Left cardiac atrium (tissue), 4 donors: Measurements from ENCODE around the gene CDC6. TPM values are rescaled to one million over a fixed set of nuclear protein-coding genes. Genes with fewer than 3 reads are reported as not detected.

Source experiments
- ATAC-seq, 2 donors: fragments of 200-7000 bp; cut with Tn5 transposase; one replicate each; pipeline ENCODE4 v1.9.1; 2020; ENCODE audit warnings: mild to moderate bottlenecking in 2 of 2, moderate library complexity in 2 of 2
- DNase-seq: peaks from one replicate; pipeline ENCODE4 v3.0.0-alpha.2; 2020
- intact Hi-C, 2 donors: fragments of 100-400 bp; cut with DNase I; formaldehyde crosslinking; loops; one replicate each; pipeline versions ENCODE4 v1.14.1 to v1.15.1; 2022 to 2023
- total RNA-seq, 2 donors: library from RNA; stranded (reverse); fragmentation: NEBNext Ultra II Directional; extraction: Animal tissue kit (Norgen Biotek cat#: 25700); gene quantifications; one replicate each; pipeline ENCODE4 v1.2.1, GENCODE V29; 2021
- donor health status: DM: no; HTN: yes; CAD: no.
- donor health status: DM: no; HTN: yes; CAD: no; lungs with severe emphysema.
- donor health status: DM: yes; HTN: yes; CAD: no.
- donor health status: Dilated cardiomyopathy.

Gene CDC6
- total RNA-seq, 2 donors from 2014 or later: 1.3 to 1.9 TPM

GRCh38 chr17:40345161-40345993 is 57.7 kb downstream of the CDC6 start:
- peak; percentile 87 for DNase-seq
- ATAC-seq: peak; percentile 8 to 20
- intact Hi-C loops: no loop called here

GRCh38 chr17:40345994-40346764 is 58.5 kb downstream of the CDC6 start:
- ATAC-seq: no peak
- intact Hi-C loops: no loop called here
- DNase-seq: no peak

- DNase-seq (no peak), ATAC-seq (no peak)
- intact Hi-C loops: no loop called here
These were observed 59.1 kb downstream of the CDC6 start for GRCh38 chr17:40346765-40347158.

- ATAC-seq: peak in 1 of 2 donors; percentile 1
- DNase-seq: no peak
- intact Hi-C loops: no loop called here
These were observed 59.8 kb downstream of the CDC6 start for GRCh38 chr17:40347319-40348135.

GRCh38 chr17:40348136-40348504 is 60.4 kb downstream of the CDC6 start:
- DNase-seq: no peak
- no peak for ATAC-seq
- intact Hi-C loops: no loop called here

- ATAC-seq: peak; percentile 35 to 66
- intact Hi-C loops: no loop called here
- DNase-seq: peak; percentile 71
These were observed 61.1 kb downstream of the CDC6 start for GRCh38 chr17:40348562-40349476.

- intact Hi-C loops: no loop called here
- DNase-seq (no peak), ATAC-seq (peak in 1 of 2 donors; percentile 4)
These were observed 61.8 kb downstream of the CDC6 start for GRCh38 chr17:40349477-40349894.

GRCh38 chr17:40349895-40350688 is 62.4 kb downstream of the CDC6 start:
- ATAC-seq: no peak
- no peak for DNase-seq
- intact Hi-C loops: loop anchor here in 1 of 2 donors (10.0 kb wide), 1 partner anchor 145 kb away; no protein-coding TSS in a partner anchor

GRCh38 chr17:40350689-40351358 is 63.1 kb downstream of the CDC6 start:
- ATAC-seq (no peak), DNase-seq (no peak)
- intact Hi-C loops: loop anchor here in 1 of 2 donors (10.0 kb wide), 1 partner anchor 146 kb away; no protein-coding TSS in a partner anchor

GRCh38 chr17:40351359-40352236 is 63.9 kb downstream of the CDC6 start:
- DNase-seq (no peak), ATAC-seq (no peak)
- intact Hi-C loops: loop anchor here in 1 of 2 donors (10.0 kb wide), 1 partner anchor 147 kb away; no protein-coding TSS in a partner anchor

GRCh38 chr17:40352237-40352778 is 64.6 kb downstream of the CDC6 start:
- intact Hi-C loops: loop anchor here in 1 of 2 donors (10.0 kb wide), 1 partner anchor 148 kb away; no protein-coding TSS in a partner anchor
- DNase-seq (no peak), ATAC-seq (no peak)

GRCh38 chr17:40352779-40353394 is 65.2 kb downstream of the CDC6 start:
- no peak for ATAC-seq
- intact Hi-C loops: loop anchor here in 1 of 2 donors (10.0 kb wide), 1 partner anchor 148 kb away; no protein-coding TSS in a partner anchor
- DNase-seq: no peak
